Neural cell (in vitro differentiated cells): ENCODE measurements around the gene CD101.

Source experiments
- CTCF ChIP-seq: fragments of 450-650 bp; IDR thresholded peaks from 2 replicates; pipeline ENCODE4 v1.5.1; 2014; ENCODE audit warnings: antibody characterized with exemption, mild to moderate bottlenecking, moderate library complexity; ENCODE audit not compliant: poor library complexity, severe bottlenecking
- POLR2AphosphoS5 ChIP-seq: IDR thresholded peaks from 2 replicates; pipeline ENCODE4 v1.6.1; 2012
- SMC3 ChIP-seq: fragments of 450-650 bp; conservative IDR thresholded peaks from 2 replicates; pipeline ENCODE4 v1.6.1; 2014; ENCODE audit warnings: antibody characterized with exemption, mild to moderate bottlenecking, moderate library complexity; ENCODE audit not compliant: poor library complexity

- no peak for TF ChIP-seq CTCF
- TF ChIP-seq SMC3: no peak
- TF ChIP-seq POLR2AphosphoS5: no peak
Measured at GRCh38 chr1:116954440-116954839, 47.1 kb upstream of the CD101 start.
